ENCODE measurements around the gene STS. TPM values are rescaled to one million over a fixed set of nuclear protein-coding genes. Genes with fewer than 3 reads are reported as not detected.

STS gene
- total and polyA plus RNA-seq, 2 of the 4 experiments (the other 2 are of a cell fraction), result 2.6 to 3.4 TPM

DNA sequence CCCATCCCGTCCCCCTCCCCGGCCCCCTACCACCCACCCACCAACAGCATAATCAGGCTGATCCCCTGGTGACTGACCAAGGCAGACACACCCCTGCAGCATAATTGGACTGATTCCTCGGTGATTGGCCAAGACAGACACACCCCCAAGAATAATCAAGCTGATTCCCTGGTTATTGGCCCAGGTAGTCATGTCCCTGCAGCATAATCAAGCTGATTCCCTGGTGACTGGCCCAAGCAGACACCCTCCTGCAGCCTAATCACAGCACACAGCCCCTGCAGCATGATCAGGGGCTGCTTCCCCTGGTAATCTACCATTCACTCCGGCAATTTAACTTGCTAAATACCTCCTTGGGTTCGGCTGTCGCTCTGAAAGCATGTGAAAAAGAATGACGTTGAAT is 47.5 kb upstream of the STS start:
- BruUV-seq (replicated peaks), result no TSS peak
- H2BK120ac ChIP-seq (ENCODE audit: low read depth, low read length), result no peak overlapping the region
- no peak overlapping the region for H3K23ac ChIP-seq (ENCODE audit: low read depth, low read length)
- no peaks in the 10 kb centered on the region for H3K4me1 ChIP-seq (ENCODE audit: control insufficient read depth, insufficient read depth, low read length)
- H4K20me1 ChIP-seq (ENCODE audit: insufficient read depth, low read length), result 0 out of 2 replicates have a peak, but pooled peaks cover 7% of the 10 kb centered on the region
- no peak overlapping the region for H4K8ac ChIP-seq (ENCODE audit: low read depth in 2 of 2, low read length in 2 of 2)
- intact Hi-C loops (cut with micrococcal nuclease) (no loop called here), in situ Hi-C loops (cut with MboI; ENCODE audit: low sequenced_read_pairs) (no loop called here), dilution Hi-C loops (cut with HindIII; ENCODE audit: low sequenced_read_pairs, unreplicated experiment) (no loop called here)
- no peak overlapping the region for H4K91ac ChIP-seq (ENCODE audit: insufficient read depth, low read depth, low read length)
- H3K36me3 ChIP-seq (ENCODE audit: control insufficient read depth, insufficient read depth, low read length), result peaks cover 7% of the 10 kb centered on the region; the same call in 1 of the 2 replicates
- no peak overlapping the region for H3K4me2 ChIP-seq (ENCODE audit: low read depth, low read length)
- no peak overlapping the region for H3K4me3 ChIP-seq (ENCODE audit: insufficient read depth, low read depth, low read length)
- no peak overlapping the region for H3K56ac ChIP-seq (ENCODE audit: extremely low read depth, insufficient read depth, low read length)
- H2AK9ac ChIP-seq (replicated peaks; ENCODE audit: low read depth, low read length, poor library complexity), result no peak overlapping the region
- H3K9me1 ChIP-seq (ENCODE audit: insufficient read depth, low read length), result no peaks in the 10 kb centered on the region; the same call in 1 of the 2 replicates
- CTCF ChIA-PET, result interaction anchor here (0.7 kb wide), 1 partner anchor 12 kb away, joined by 3 read pairs; no protein-coding TSS in a partner anchor
- no peak overlapping the region for H2AK5ac ChIP-seq (ENCODE audit: low read depth, low read length)
- 100% methylated on average over 1 of the region's 7 CpGs; no CpG with 5 or more reads in 1 of the 2 experiments for WGBS, 2 experiments (ENCODE audit: extremely low coverage in 2 of 2, insufficient read length in 1 of 2)
- no peak overlapping the region for H2BK5ac ChIP-seq (ENCODE audit: low read depth, low read length, poor library complexity, severe bottlenecking)
- H4K5ac ChIP-seq (ENCODE audit: low read depth, low read length), result no peak overlapping the region
- no peaks in the 10 kb centered on the region for H3K27me3 ChIP-seq (ENCODE audit: control insufficient read depth, insufficient read depth, low read length)
- no peak overlapping the region for H3K9ac ChIP-seq (ENCODE audit: low read depth, low read length)
- ATAC-seq (ENCODE audit: low read depth), result no peak
- no peak overlapping the region for H2BK20ac ChIP-seq (ENCODE audit: low read depth, low read length)
- no peak for DNase-seq
- no peak overlapping the region for H3K27ac ChIP-seq (ENCODE audit: insufficient read depth, low read length)
- H3K18ac ChIP-seq (ENCODE audit: low read depth, low read length), result no peak overlapping the region
- POLR2A ChIA-PET (ENCODE audit: unreplicated experiment), result no interaction called here
- peaks cover 0 to 14% of the 10 kb centered on the region in 2 experiments; a peak in 3 of 4 replicates for H3K79me1 ChIP-seq (ENCODE audit: low read depth in 1 of 2, low read length in 2 of 2)
- H2BK15ac ChIP-seq (ENCODE audit: low read depth, low read length), result no peak overlapping the region
- H2AFZ ChIP-seq (replicated peaks; ENCODE audit: low read length, poor library complexity), result no peak overlapping the region
- TF ChIP-seq, protein P1, sequence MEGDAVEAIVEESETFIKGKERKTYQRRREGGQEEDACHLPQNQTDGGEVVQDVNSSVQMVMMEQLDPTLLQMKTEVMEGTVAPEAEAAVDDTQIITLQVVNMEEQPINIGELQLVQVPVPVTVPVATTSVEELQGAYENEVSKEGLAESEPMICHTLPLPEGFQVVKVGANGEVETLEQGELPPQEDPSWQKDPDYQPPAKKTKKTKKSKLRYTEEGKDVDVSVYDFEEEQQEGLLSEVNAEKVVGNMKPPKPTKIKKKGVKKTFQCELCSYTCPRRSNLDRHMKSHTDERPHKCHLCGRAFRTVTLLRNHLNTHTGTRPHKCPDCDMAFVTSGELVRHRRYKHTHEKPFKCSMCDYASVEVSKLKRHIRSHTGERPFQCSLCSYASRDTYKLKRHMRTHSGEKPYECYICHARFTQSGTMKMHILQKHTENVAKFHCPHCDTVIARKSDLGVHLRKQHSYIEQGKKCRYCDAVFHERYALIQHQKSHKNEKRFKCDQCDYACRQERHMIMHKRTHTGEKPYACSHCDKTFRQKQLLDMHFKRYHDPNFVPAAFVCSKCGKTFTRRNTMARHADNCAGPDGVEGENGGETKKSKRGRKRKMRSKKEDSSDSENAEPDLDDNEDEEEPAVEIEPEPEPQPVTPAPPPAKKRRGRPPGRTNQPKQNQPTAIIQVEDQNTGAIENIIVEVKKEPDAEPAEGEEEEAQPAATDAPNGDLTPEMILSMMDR (conservative IDR thresholded peaks at IDR 0.05; ENCODE audit: low read depth, low read length), result no peak
- no peak for TF ChIP-seq RCOR1 (IDR thresholded peaks at IDR 0.05; ENCODE audit: insufficient replicate concordance, low read length)
- no peak for TF ChIP-seq BHLHE40 (IDR thresholded peaks at IDR 0.05; ENCODE audit: low read depth, low read length)
- no peak for TF ChIP-seq CHD1 (IDR thresholded peaks at IDR 0.05; ENCODE audit: low read depth, low read length)
- TF ChIP-seq, protein P2, sequence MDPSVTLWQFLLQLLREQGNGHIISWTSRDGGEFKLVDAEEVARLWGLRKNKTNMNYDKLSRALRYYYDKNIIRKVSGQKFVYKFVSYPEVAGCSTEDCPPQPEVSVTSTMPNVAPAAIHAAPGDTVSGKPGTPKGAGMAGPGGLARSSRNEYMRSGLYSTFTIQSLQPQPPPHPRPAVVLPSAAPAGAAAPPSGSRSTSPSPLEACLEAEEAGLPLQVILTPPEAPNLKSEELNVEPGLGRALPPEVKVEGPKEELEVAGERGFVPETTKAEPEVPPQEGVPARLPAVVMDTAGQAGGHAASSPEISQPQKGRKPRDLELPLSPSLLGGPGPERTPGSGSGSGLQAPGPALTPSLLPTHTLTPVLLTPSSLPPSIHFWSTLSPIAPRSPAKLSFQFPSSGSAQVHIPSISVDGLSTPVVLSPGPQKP (IDR thresholded peaks at IDR 0.05; ENCODE audit: borderline replicate concordance, low read depth, low read length), result no peak
- no peak overlapping the region for H3K4ac ChIP-seq (ENCODE audit: low read depth, low read length)
- no peaks in the 10 kb centered on the region for H3K9me3 ChIP-seq (ENCODE audit: control insufficient read depth, insufficient read depth, low read length)
- H3K14ac ChIP-seq (replicated peaks; ENCODE audit: low read depth, low read length), result no peak overlapping the region

Data from IMR-90 (cell line).